Panc1 (cell line): ENCODE results near the gene LMO3.

Experiments
- POLR2AphosphoS5 ChIP-seq: IDR thresholded peaks from 2 replicates; pipeline ENCODE4 v1.6.1; 2012; ENCODE audit warnings: mild to moderate bottlenecking, low read depth, low read length, moderate library complexity
- SIN3A ChIP-seq: IDR thresholded peaks from 2 replicates; pipeline ENCODE4 v1.6.1; 2012; ENCODE audit warnings: low read depth, mild to moderate bottlenecking, low read length, moderate library complexity, borderline replicate concordance; ENCODE audit not compliant: insufficient read depth
- TF ChIP-seq, protein P1 (sequence below): fragments of 450-650 bp; IDR thresholded peaks from 2 replicates; pipeline ENCODE4 v1.5.1; 2017; ENCODE audit warnings: mild to moderate bottlenecking

DNA sequence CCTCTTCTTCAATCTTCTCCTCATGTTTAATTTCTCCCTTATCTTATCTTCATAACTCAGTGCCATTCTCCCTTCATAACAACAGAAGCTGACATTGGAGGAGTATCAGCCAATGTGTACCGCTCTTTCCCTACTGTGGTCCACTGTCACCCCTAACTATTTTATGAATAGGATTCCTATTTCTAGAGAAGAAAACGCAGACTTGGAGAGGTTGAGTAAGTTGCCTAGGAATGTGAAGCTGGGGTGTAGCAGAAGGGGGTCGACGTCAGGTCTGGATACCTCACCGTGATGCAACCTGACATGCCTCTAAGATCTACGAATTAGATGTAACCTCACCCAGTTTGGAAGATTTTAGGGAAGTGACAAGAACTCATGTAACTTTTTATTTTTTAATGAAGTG, 17.1 kb downstream of the LMO3 start:
- TF ChIP-seq, protein P1, sequence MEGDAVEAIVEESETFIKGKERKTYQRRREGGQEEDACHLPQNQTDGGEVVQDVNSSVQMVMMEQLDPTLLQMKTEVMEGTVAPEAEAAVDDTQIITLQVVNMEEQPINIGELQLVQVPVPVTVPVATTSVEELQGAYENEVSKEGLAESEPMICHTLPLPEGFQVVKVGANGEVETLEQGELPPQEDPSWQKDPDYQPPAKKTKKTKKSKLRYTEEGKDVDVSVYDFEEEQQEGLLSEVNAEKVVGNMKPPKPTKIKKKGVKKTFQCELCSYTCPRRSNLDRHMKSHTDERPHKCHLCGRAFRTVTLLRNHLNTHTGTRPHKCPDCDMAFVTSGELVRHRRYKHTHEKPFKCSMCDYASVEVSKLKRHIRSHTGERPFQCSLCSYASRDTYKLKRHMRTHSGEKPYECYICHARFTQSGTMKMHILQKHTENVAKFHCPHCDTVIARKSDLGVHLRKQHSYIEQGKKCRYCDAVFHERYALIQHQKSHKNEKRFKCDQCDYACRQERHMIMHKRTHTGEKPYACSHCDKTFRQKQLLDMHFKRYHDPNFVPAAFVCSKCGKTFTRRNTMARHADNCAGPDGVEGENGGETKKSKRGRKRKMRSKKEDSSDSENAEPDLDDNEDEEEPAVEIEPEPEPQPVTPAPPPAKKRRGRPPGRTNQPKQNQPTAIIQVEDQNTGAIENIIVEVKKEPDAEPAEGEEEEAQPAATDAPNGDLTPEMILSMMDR = no peak
- no peak for TF ChIP-seq POLR2AphosphoS5
- no peak for TF ChIP-seq SIN3A
